NCI-H446 treated with DMSO at 0.1 percent for 48 hours (cell line): ENCODE measurements around the gene ATP2B2.

Experiments used
- DNase-seq: peaks from one replicate; lab custom pipeline; 2025; lab: John Stamatoyannopoulos, UW

ATP2B2 gene

GRCh38 chr3:10363935-10364334, 141.5 kb downstream of the ATP2B2 start:
- no peak for DNase-seq

GRCh38 chr3:10361375-10361774, 144.0 kb downstream of the ATP2B2 start:
- no peak for DNase-seq

GRCh38 chr3:10360478-10360877, 144.9 kb downstream of the ATP2B2 start:
- DNase-seq, result no peak

- no peak for DNase-seq
Measured at GRCh38 chr3:10359761-10360161, 145.6 kb downstream of the ATP2B2 start.

- no peak for DNase-seq
Measured at GRCh38 chr3:10358309-10358980, 146.9 kb downstream of the ATP2B2 start.

- DNase-seq, result no peak
Measured at GRCh38 chr3:10357592-10358308, 147.6 kb downstream of the ATP2B2 start.

GRCh38 chr3:10357095-10357494, 148.3 kb downstream of the ATP2B2 start:
- no peak for DNase-seq

GRCh38 chr3:10356461-10356981, 148.9 kb downstream of the ATP2B2 start:
- no peak for DNase-seq

- no peak for DNase-seq
Measured at GRCh38 chr3:10354361-10355015, 150.9 kb downstream of the ATP2B2 start.

GRCh38 chr3:10353661-10354360, 151.6 kb downstream of the ATP2B2 start:
- no peak for DNase-seq

- DNase-seq, result no peak
Measured at GRCh38 chr3:10353160-10353559, 152.2 kb downstream of the ATP2B2 start.

- no peak for DNase-seq
Measured at GRCh38 chr3:10352146-10352911, 153.1 kb downstream of the ATP2B2 start.

GRCh38 chr3:10351013-10351735, 154.2 kb downstream of the ATP2B2 start:
- no peak for DNase-seq

- no peak for DNase-seq
Measured at GRCh38 chr3:10350324-10350985, 154.9 kb downstream of the ATP2B2 start.

GRCh38 chr3:10349801-10350200, 155.6 kb downstream of the ATP2B2 start:
- DNase-seq, result no peak

GRCh38 chr3:10348404-10348721, 157.0 kb downstream of the ATP2B2 start:
- DNase-seq, result no peak

- DNase-seq, result no peak
Measured at GRCh38 chr3:10347648-10348403, 157.6 kb downstream of the ATP2B2 start.

GRCh38 chr3:10345911-10346310, 159.5 kb downstream of the ATP2B2 start:
- no peak for DNase-seq

- DNase-seq, result no peak
Measured at GRCh38 chr3:10344944-10345575, 160.3 kb downstream of the ATP2B2 start.
